Measurements from ENCODE around the gene ASNSD1. TPM values are rescaled to one million over a fixed set of nuclear protein-coding genes. Genes with fewer than 3 reads are reported as not detected.

The ASNSD1 gene
- total and polyA plus RNA-seq, 4 donors, result 53.9 to 73.1 (median 56.5) TPM

- no peaks in the 10 kb centered on the region for H3K36me3 ChIP-seq (ENCODE audit: control insufficient read depth, insufficient read depth, low read length)
- no peak overlapping the region for H3K4me3 ChIP-seq (ENCODE audit: low read depth, low read length)
- no peaks in the 10 kb centered on the region for H3K27me3 ChIP-seq (ENCODE audit: control insufficient read depth, insufficient read depth, low read length)
- no peaks in the 10 kb centered on the region for H3K9me3 ChIP-seq (ENCODE audit: control insufficient read depth, insufficient read depth, low read length)
- no CpG with 5 or more reads among the region's 2 CpGs for WGBS (ENCODE audit: insufficient coverage)
- no peaks in the 10 kb centered on the region for H3K4me1 ChIP-seq (ENCODE audit: control insufficient read depth, insufficient read depth, low read length)
- DNase-seq (ENCODE audit: low read depth in 4 of 6, low spot score in 6 of 6), result no peak
- H3K27ac ChIP-seq (ENCODE audit: low read depth, low read length), result no peak overlapping the region
These were observed 35.6 kb upstream of the ASNSD1 start for GRCh38 chr2:189625636-189626035.

- Histone ChIP-seq H3K9me3 (ENCODE audit: control insufficient read depth, insufficient read depth, low read length) (no peaks in the 10 kb centered on the region), H3K4me3 (ENCODE audit: low read depth, low read length) (no peak overlapping the region), H3K36me3 (ENCODE audit: control insufficient read depth, insufficient read depth, low read length) (no peaks in the 10 kb centered on the region), H3K27me3 (ENCODE audit: control insufficient read depth, insufficient read depth, low read length) (no peaks in the 10 kb centered on the region), H3K4me1 (ENCODE audit: control insufficient read depth, insufficient read depth, low read length) (no peaks in the 10 kb centered on the region), H3K27ac (ENCODE audit: low read depth, low read length) (no peak overlapping the region)
- no CpG with 5 or more reads among the region's 1 CpG for WGBS (ENCODE audit: insufficient coverage)
- DNase-seq (ENCODE audit: low read depth in 4 of 6, low spot score in 6 of 6), result no peak
These were observed 33.5 kb upstream of the ASNSD1 start for GRCh38 chr2:189627789-189628188.

- H3K27ac ChIP-seq (ENCODE audit: low read depth, low read length), result peak overlapping the region; percentile 29
- 92% methylated on average over 8 of the region's 9 CpGs for WGBS (ENCODE audit: insufficient coverage)
- no peaks in the 10 kb centered on the region for H3K36me3 ChIP-seq (ENCODE audit: control insufficient read depth, insufficient read depth, low read length)
- no peaks in the 10 kb centered on the region for H3K4me1 ChIP-seq (ENCODE audit: control insufficient read depth, insufficient read depth, low read length)
- H3K27me3 ChIP-seq (ENCODE audit: control insufficient read depth, insufficient read depth, low read length), result no peaks in the 10 kb centered on the region
- DNase-seq (ENCODE audit: low read depth in 4 of 6, low spot score in 6 of 6), result no peak
- H3K9me3 ChIP-seq (ENCODE audit: control insufficient read depth, insufficient read depth, low read length), result no peaks in the 10 kb centered on the region
- no peak overlapping the region for H3K4me3 ChIP-seq (ENCODE audit: low read depth, low read length)
These were observed 32.3 kb upstream of the ASNSD1 start for GRCh38 chr2:189628817-189629530.

DNA sequence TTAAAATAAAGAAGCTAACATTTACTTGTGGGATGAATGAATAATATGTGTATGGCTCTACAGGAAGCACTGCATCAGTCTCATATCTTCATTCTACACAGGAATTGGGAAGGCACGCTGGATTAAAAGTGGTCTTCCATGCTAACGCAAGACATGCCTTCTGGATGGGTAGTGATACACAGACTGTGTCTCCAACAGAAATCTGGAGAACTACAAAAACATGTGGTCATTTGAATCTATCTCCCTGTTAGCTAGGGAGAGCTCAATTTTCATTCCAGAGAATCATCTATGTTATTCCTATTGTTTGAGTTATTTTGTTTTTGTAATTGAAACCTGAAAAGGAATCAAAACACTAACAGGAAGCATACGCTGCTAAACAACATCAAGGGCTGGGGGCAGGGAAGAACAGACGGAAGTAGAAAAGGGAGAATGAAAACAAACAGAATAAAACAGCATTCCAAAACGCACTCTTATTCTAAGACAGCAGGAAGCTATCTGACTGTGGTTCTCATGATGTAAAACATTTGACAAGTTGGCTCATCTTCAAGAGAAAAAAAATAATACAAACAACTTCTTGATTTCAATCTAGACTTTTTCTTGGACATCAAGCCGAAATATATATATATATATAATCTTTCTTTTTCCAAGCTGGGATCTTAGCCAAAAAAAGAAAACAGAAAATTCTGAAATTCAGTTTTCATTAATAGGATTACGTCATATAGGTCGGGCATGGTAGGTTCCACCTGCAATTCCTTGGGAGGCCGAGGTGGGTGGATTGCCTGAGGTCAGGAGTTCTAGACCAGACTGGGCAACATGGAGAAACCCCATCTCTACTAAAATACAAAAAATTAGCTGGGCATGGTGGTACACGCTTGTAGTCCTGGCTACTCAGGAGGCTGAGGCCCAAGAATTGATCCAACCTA lies 31.5 kb upstream of the ASNSD1 start:
- H3K27ac ChIP-seq (ENCODE audit: low read depth, low read length), result peak overlapping the region; percentile 29
- H3K9me3 ChIP-seq (ENCODE audit: control insufficient read depth, insufficient read depth, low read length), result no peaks in the 10 kb centered on the region
- WGBS (ENCODE audit: insufficient coverage), result 80% methylated on average over 1 of the region's 10 CpGs
- H3K4me1 ChIP-seq (ENCODE audit: control insufficient read depth, insufficient read depth, low read length), result no peaks in the 10 kb centered on the region
- DNase-seq (ENCODE audit: low read depth in 4 of 6, low spot score in 6 of 6), result peak in 1 of 6 donors; percentile 59
- H3K27me3 ChIP-seq (ENCODE audit: control insufficient read depth, insufficient read depth, low read length), result no peaks in the 10 kb centered on the region
- no peak overlapping the region for H3K4me3 ChIP-seq (ENCODE audit: low read depth, low read length)
- no peaks in the 10 kb centered on the region for H3K36me3 ChIP-seq (ENCODE audit: control insufficient read depth, insufficient read depth, low read length)

GRCh38 chr2:189631849-189632248 lies 29.4 kb upstream of the ASNSD1 start:
- WGBS (ENCODE audit: insufficient coverage), result 92% methylated on average over 1 of the region's 4 CpGs
- no peak overlapping the region for H3K27ac ChIP-seq (ENCODE audit: low read depth, low read length)
- H3K4me3 ChIP-seq (ENCODE audit: low read depth, low read length), result no peak overlapping the region
- H3K36me3 ChIP-seq (ENCODE audit: control insufficient read depth, insufficient read depth, low read length), result no peaks in the 10 kb centered on the region
- no peaks in the 10 kb centered on the region for H3K4me1 ChIP-seq (ENCODE audit: control insufficient read depth, insufficient read depth, low read length)
- H3K27me3 ChIP-seq (ENCODE audit: control insufficient read depth, insufficient read depth, low read length), result no peaks in the 10 kb centered on the region
- DNase-seq (ENCODE audit: low read depth in 4 of 6, low spot score in 6 of 6), result no peak
- no peaks in the 10 kb centered on the region for H3K9me3 ChIP-seq (ENCODE audit: control insufficient read depth, insufficient read depth, low read length)

DNA sequence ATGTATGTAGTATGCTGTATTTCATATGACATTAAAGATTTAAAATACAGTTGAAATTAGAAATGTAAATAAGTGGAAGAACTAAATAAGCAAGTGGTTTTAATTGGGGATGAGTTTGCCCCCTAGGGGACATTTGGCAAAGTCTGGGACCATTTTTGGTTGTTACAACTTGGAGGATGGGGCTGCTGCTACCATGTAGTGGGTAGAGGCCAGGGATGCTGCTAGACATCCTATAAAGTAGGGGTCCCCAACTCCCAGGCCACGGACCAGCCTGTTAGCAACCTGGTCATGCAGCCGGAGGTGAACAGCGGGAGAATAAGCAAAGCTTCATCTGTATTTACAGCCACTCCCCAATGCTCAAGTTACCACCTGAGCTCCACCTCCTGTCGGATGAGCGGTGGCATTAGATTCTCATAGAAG lies 27.9 kb upstream of the ASNSD1 start:
- no peak overlapping the region for H3K4me3 ChIP-seq (ENCODE audit: low read depth, low read length)
- DNase-seq (ENCODE audit: low read depth in 4 of 6, low spot score in 6 of 6), result no peak
- no peaks in the 10 kb centered on the region for H3K4me1 ChIP-seq (ENCODE audit: control insufficient read depth, insufficient read depth, low read length)
- H3K27ac ChIP-seq (ENCODE audit: low read depth, low read length), result no peak overlapping the region
- WGBS (ENCODE audit: insufficient coverage), result 64% methylated on average over 5 of the region's 5 CpGs
- no peaks in the 10 kb centered on the region for H3K27me3 ChIP-seq (ENCODE audit: control insufficient read depth, insufficient read depth, low read length)
- H3K9me3 ChIP-seq (ENCODE audit: control insufficient read depth, insufficient read depth, low read length), result no peaks in the 10 kb centered on the region
- no peaks in the 10 kb centered on the region for H3K36me3 ChIP-seq (ENCODE audit: control insufficient read depth, insufficient read depth, low read length)

- H3K4me1 ChIP-seq (ENCODE audit: control insufficient read depth, insufficient read depth, low read length), result no peaks in the 10 kb centered on the region
- WGBS (ENCODE audit: insufficient coverage), result 100% methylated on average over 2 of the region's 2 CpGs
- no peaks in the 10 kb centered on the region for H3K27me3 ChIP-seq (ENCODE audit: control insufficient read depth, insufficient read depth, low read length)
These were observed 25.9 kb upstream of the ASNSD1 start for GRCh38 chr2:189635353-189635752.

DNA sequence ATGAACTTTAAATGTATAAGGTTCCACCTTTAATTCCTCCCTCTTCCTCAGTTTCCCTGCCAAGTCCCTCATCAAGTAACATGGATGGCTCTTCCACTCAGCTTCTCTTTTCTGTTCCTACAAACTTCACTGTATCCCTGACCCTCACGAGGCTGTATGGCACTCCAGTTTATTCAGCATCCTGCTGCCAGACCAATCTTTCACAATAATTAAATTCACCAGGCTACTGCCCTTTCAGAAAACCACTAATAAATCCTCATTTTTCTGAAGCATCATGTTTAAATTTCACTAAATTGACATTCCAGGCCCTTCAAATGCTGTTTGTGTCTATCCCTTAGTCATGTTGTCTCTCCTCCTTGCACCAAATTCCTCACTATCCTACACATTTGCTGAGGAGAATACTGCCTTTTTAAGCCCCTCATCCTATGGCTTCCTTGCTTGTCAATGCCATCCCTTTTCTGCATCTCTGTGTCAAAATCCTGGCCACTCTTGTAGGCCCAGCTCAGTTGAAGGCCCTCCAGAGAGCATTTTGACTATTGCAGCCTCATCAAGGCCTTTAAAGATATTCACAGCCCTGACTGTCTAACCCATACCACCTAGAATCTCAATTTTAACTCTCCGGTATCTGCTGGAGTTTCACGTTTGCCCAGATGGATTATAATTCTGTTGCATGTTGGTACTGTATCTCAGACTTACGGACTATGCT lies 22.8 kb upstream of the ASNSD1 start:
- Histone ChIP-seq H3K36me3 (ENCODE audit: control insufficient read depth, insufficient read depth, low read length) (no peaks in the 10 kb centered on the region), H3K9me3 (ENCODE audit: control insufficient read depth, insufficient read depth, low read length) (no peaks in the 10 kb centered on the region), H3K4me1 (ENCODE audit: control insufficient read depth, insufficient read depth, low read length) (no peaks in the 10 kb centered on the region), H3K4me3 (ENCODE audit: low read depth, low read length) (no peak overlapping the region), H3K27ac (ENCODE audit: low read depth, low read length) (no peak overlapping the region), H3K27me3 (ENCODE audit: control insufficient read depth, insufficient read depth, low read length) (no peaks in the 10 kb centered on the region)
- WGBS (ENCODE audit: insufficient coverage), result 62% methylated on average over 1 of the region's 4 CpGs
- no peak for DNase-seq (ENCODE audit: low read depth in 4 of 6, low spot score in 6 of 6)

More at GRCh38 chr2:189635353-189635752, 25.9 kb upstream of the ASNSD1 start:
- H3K36me3 ChIP-seq (ENCODE audit: control insufficient read depth, insufficient read depth, low read length), result no peaks in the 10 kb centered on the region
- DNase-seq (ENCODE audit: low read depth in 4 of 6, low spot score in 6 of 6), result no peak
- H3K4me3 ChIP-seq (ENCODE audit: low read depth, low read length), result no peak overlapping the region
- H3K27ac ChIP-seq (ENCODE audit: low read depth, low read length), result no peak overlapping the region
- H3K9me3 ChIP-seq (ENCODE audit: control insufficient read depth, insufficient read depth, low read length), result no peaks in the 10 kb centered on the region

- H3K9me3 ChIP-seq (ENCODE audit: control insufficient read depth, insufficient read depth, low read length), result no peaks in the 10 kb centered on the region
- 42% methylated on average over 2 of the region's 3 CpGs for WGBS (ENCODE audit: insufficient coverage)
- H3K27ac ChIP-seq (ENCODE audit: low read depth, low read length), result no peak overlapping the region
These were observed 22.2 kb upstream of the ASNSD1 start for GRCh38 chr2:189639007-189639609.

More at GRCh38 chr2:189639007-189639609, 22.2 kb upstream of the ASNSD1 start:
- no peak overlapping the region for H3K4me3 ChIP-seq (ENCODE audit: low read depth, low read length)
- no peak for DNase-seq (ENCODE audit: low read depth in 4 of 6, low spot score in 6 of 6)
- H3K27me3 ChIP-seq (ENCODE audit: control insufficient read depth, insufficient read depth, low read length), result no peaks in the 10 kb centered on the region
- H3K36me3 ChIP-seq (ENCODE audit: control insufficient read depth, insufficient read depth, low read length), result no peaks in the 10 kb centered on the region
- H3K4me1 ChIP-seq (ENCODE audit: control insufficient read depth, insufficient read depth, low read length), result no peaks in the 10 kb centered on the region

All from spinal cord (tissue), 10 donors.